Activated naive CD8-positive, alpha-beta T cell (primary cell): ENCODE measurements around the gene LRP2.

ENCODE experiments used
- H3K27ac Mint-ChIP-seq: one replicate; pipeline ENCODE4 v1.8.0; 2021; ENCODE audit warnings: mixed read lengths
- H3K27me3 Mint-ChIP-seq: one replicate; pipeline ENCODE4 v1.8.0; 2021; ENCODE audit warnings: mixed read lengths
- H3K36me3 Mint-ChIP-seq: one replicate; pipeline ENCODE4 v1.8.0; 2021; ENCODE audit warnings: mixed read lengths
- H3K4me1 Mint-ChIP-seq: one replicate; pipeline ENCODE4 v1.8.0; 2021; ENCODE audit warnings: low read depth, mixed read lengths
- H3K4me3 Mint-ChIP-seq: one replicate; pipeline ENCODE4 v1.8.0; 2021; ENCODE audit warnings: mild to moderate bottlenecking, mixed read lengths
- H3K9me3 Mint-ChIP-seq: one replicate; pipeline ENCODE4 v1.8.0; 2021; ENCODE audit warnings: low read depth, mixed read lengths

LRP2 gene

GRCh38 chr2:169131587-169132512 lies 230.5 kb downstream of the LRP2 start:
- Mint-ChIP-seq H3K27me3 (no peaks in the 10 kb centered on the region), H3K4me1 (peaks cover 1% of the 10 kb centered on the region), H3K36me3 (no peaks in the 10 kb centered on the region), H3K4me3 (no peak overlapping the region), H3K9me3 (no peaks in the 10 kb centered on the region), H3K27ac (no peak overlapping the region)

GRCh38 chr2:169129703-169130243 lies 232.6 kb downstream of the LRP2 start:
- Mint-ChIP-seq H3K9me3 (no peaks in the 10 kb centered on the region), H3K27ac (no peak overlapping the region), H3K4me1 (peaks cover 1% of the 10 kb centered on the region), H3K4me3 (no peak overlapping the region), H3K36me3 (no peaks in the 10 kb centered on the region), H3K27me3 (no peaks in the 10 kb centered on the region)

GRCh38 chr2:169119851-169120250 lies 242.5 kb downstream of the LRP2 start:
- Mint-ChIP-seq H3K36me3 (no peaks in the 10 kb centered on the region), H3K27ac (no peak overlapping the region), H3K4me3 (no peak overlapping the region), H3K4me1 (no peaks in the 10 kb centered on the region), H3K27me3 (peaks cover 4% of the 10 kb centered on the region), H3K9me3 (no peaks in the 10 kb centered on the region)

GRCh38 chr2:169119123-169119760 lies 243.1 kb downstream of the LRP2 start:
- peaks cover 4% of the 10 kb centered on the region for H3K27me3 Mint-ChIP-seq
- no peak overlapping the region for H3K27ac Mint-ChIP-seq
- no peaks in the 10 kb centered on the region for H3K36me3 Mint-ChIP-seq
- no peaks in the 10 kb centered on the region for H3K9me3 Mint-ChIP-seq
- H3K4me3 Mint-ChIP-seq, result no peak overlapping the region
- H3K4me1 Mint-ChIP-seq, result no peaks in the 10 kb centered on the region

GRCh38 chr2:169118060-169118459 lies 244.3 kb downstream of the LRP2 start:
- Mint-ChIP-seq H3K4me3 (no peak overlapping the region), H3K27me3 (peaks cover 4% of the 10 kb centered on the region), H3K27ac (no peak overlapping the region), H3K9me3 (no peaks in the 10 kb centered on the region), H3K36me3 (no peaks in the 10 kb centered on the region), H3K4me1 (no peaks in the 10 kb centered on the region)

- Mint-ChIP-seq H3K4me1 (no peaks in the 10 kb centered on the region), H3K27me3 (peaks cover 4% of the 10 kb centered on the region), H3K36me3 (no peaks in the 10 kb centered on the region), H3K27ac (no peak overlapping the region), H3K9me3 (no peaks in the 10 kb centered on the region), H3K4me3 (no peak overlapping the region)
Observed at GRCh38 chr2:169116993-169117392, 245.3 kb downstream of the LRP2 start.

GRCh38 chr2:169116327-169116726 lies 246.0 kb downstream of the LRP2 start:
- no peaks in the 10 kb centered on the region for H3K9me3 Mint-ChIP-seq
- H3K27ac Mint-ChIP-seq, result no peak overlapping the region
- peaks cover 5% of the 10 kb centered on the region for H3K27me3 Mint-ChIP-seq
- no peaks in the 10 kb centered on the region for H3K4me1 Mint-ChIP-seq
- H3K36me3 Mint-ChIP-seq, result no peaks in the 10 kb centered on the region
- H3K4me3 Mint-ChIP-seq, result no peak overlapping the region

- no peaks in the 10 kb centered on the region for H3K36me3 Mint-ChIP-seq
- H3K9me3 Mint-ChIP-seq, result no peaks in the 10 kb centered on the region
- no peak overlapping the region for H3K4me3 Mint-ChIP-seq
Observed at GRCh38 chr2:169114056-169114455, 248.3 kb downstream of the LRP2 start.

GRCh38 chr2:169112841-169113240 lies 249.5 kb downstream of the LRP2 start:
- no peaks in the 10 kb centered on the region for H3K9me3 Mint-ChIP-seq
- no peak overlapping the region for H3K4me3 Mint-ChIP-seq
- H3K36me3 Mint-ChIP-seq, result no peaks in the 10 kb centered on the region
- H3K4me1 Mint-ChIP-seq, result peaks cover 13% of the 10 kb centered on the region
- peaks cover 3% of the 10 kb centered on the region for H3K27me3 Mint-ChIP-seq
- no peak overlapping the region for H3K27ac Mint-ChIP-seq

More at GRCh38 chr2:169114056-169114455, 248.3 kb downstream of the LRP2 start:
- H3K4me1 Mint-ChIP-seq, result peaks cover 4% of the 10 kb centered on the region
- peaks cover 3% of the 10 kb centered on the region for H3K27me3 Mint-ChIP-seq
- H3K27ac Mint-ChIP-seq, result no peak overlapping the region

GRCh38 chr2:169110916-169111315 lies 251.4 kb downstream of the LRP2 start:
- no peak overlapping the region for H3K4me3 Mint-ChIP-seq
- H3K9me3 Mint-ChIP-seq, result no peaks in the 10 kb centered on the region
- H3K27ac Mint-ChIP-seq, result no peak overlapping the region
- H3K27me3 Mint-ChIP-seq, result peaks cover 1% of the 10 kb centered on the region
- H3K4me1 Mint-ChIP-seq, result peaks cover 31% of the 10 kb centered on the region
- no peaks in the 10 kb centered on the region for H3K36me3 Mint-ChIP-seq

GRCh38 chr2:169110419-169110818 lies 251.9 kb downstream of the LRP2 start:
- Mint-ChIP-seq H3K4me1 (peaks cover 36% of the 10 kb centered on the region), H3K4me3 (no peak overlapping the region), H3K27me3 (peaks cover 1% of the 10 kb centered on the region), H3K9me3 (no peaks in the 10 kb centered on the region), H3K27ac (no peak overlapping the region), H3K36me3 (no peaks in the 10 kb centered on the region)

- peaks cover 1% of the 10 kb centered on the region for H3K27me3 Mint-ChIP-seq
- no peak overlapping the region for H3K4me3 Mint-ChIP-seq
- no peaks in the 10 kb centered on the region for H3K36me3 Mint-ChIP-seq
- no peaks in the 10 kb centered on the region for H3K9me3 Mint-ChIP-seq
- H3K27ac Mint-ChIP-seq, result peak overlapping the region; percentile 11
- peaks cover 43% of the 10 kb centered on the region for H3K4me1 Mint-ChIP-seq
Observed at GRCh38 chr2:169109502-169110409, 252.6 kb downstream of the LRP2 start.

GRCh38 chr2:169108099-169108884 lies 254.0 kb downstream of the LRP2 start:
- Mint-ChIP-seq H3K27ac (no peak overlapping the region), H3K4me1 (peaks cover 47% of the 10 kb centered on the region), H3K27me3 (peaks cover 1% of the 10 kb centered on the region), H3K36me3 (no peaks in the 10 kb centered on the region), H3K4me3 (no peak overlapping the region), H3K9me3 (no peaks in the 10 kb centered on the region)

GRCh38 chr2:169107645-169108044 lies 254.7 kb downstream of the LRP2 start:
- H3K36me3 Mint-ChIP-seq, result no peaks in the 10 kb centered on the region
- H3K4me1 Mint-ChIP-seq, result peaks cover 47% of the 10 kb centered on the region
- H3K27me3 Mint-ChIP-seq, result peaks cover 1% of the 10 kb centered on the region
- H3K9me3 Mint-ChIP-seq, result no peaks in the 10 kb centered on the region
- peak overlapping the region; percentile 9 for H3K4me3 Mint-ChIP-seq
- no peak overlapping the region for H3K27ac Mint-ChIP-seq
